HCEC 1CT (cell line): Measurements from ENCODE around the gene ZFYVE1.
A peak's percentile ranks its signal among the peaks of the same experiment; 100 is the strongest.
"Not testable (repeated sequence)": the region's sequence is repeated elsewhere in the genome, so short reads cannot be mapped to it uniquely, and the experiment has no call there.

ENCODE experiments used
- DNase-seq: peaks from one replicate; pipeline ENCODE4 v3.0.0-alpha.2; 2017

Gene ZFYVE1, protein sequence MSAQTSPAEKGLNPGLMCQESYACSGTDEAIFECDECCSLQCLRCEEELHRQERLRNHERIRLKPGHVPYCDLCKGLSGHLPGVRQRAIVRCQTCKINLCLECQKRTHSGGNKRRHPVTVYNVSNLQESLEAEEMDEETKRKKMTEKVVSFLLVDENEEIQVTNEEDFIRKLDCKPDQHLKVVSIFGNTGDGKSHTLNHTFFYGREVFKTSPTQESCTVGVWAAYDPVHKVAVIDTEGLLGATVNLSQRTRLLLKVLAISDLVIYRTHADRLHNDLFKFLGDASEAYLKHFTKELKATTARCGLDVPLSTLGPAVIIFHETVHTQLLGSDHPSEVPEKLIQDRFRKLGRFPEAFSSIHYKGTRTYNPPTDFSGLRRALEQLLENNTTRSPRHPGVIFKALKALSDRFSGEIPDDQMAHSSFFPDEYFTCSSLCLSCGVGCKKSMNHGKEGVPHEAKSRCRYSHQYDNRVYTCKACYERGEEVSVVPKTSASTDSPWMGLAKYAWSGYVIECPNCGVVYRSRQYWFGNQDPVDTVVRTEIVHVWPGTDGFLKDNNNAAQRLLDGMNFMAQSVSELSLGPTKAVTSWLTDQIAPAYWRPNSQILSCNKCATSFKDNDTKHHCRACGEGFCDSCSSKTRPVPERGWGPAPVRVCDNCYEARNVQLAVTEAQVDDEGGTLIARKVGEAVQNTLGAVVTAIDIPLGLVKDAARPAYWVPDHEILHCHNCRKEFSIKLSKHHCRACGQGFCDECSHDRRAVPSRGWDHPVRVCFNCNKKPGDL

DNA sequence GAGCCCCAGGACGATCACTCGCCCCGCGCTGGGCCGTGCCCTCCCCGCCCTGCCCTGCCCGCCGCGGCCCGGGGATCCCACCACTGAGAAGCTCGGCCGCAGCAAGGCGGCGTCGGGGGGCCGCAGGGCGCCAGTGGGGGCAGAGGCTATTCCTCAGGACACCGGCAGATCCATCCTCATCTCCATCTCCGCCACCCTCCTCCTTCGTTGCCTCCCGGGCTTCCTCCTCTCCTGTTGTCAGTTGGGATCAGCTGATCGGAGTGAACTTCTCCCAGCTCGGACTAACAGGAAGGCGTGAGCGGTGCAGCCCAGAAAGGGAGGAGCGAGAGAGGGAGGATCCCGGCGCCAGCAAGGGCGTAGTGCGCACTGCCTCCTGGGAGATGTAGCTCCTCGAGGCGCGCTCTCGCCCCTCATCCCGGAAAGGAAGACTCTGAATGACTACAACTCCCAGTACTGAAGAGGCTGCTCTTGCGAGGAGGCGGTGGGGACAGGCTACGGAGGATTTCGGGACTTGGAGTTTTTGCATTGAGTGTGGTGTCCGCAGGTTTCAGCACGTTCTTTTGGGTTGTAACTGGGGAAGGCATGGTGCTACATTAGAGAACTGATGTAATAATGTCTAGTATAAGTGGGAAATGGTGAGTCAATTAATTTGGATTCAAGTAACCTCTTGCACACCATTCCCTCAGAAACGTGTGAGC, at the start of gene ZFYVE1:
Gene ZFYVE1 (minus strand): TSS at position 262 of the 698 bp plus-strand sequence. CDS start 2,598 bp downstream, outside the sequence.
- peak; percentile 99 for DNase-seq

DNA sequence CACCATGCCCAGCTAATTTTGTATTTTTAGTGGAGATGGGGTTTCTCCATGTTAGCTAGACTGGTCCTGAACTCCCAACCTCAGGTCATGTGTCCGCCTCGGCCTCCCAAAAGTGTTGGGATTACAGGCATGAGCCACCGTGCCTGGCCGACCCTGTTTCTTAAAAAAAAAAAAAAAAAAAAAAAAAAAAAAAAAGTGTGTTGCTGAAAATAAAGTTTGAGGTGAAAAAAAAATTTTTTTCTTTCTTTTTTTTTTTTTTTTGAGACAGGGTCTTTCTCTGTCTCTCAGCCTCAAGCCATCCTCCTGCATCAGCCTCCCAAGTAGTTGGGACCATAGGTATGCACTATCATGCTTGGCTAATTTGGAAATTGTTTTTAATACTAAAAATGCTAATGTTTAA, 42.7 kb upstream of the ZFYVE1 start:
- no peak for DNase-seq

DNA sequence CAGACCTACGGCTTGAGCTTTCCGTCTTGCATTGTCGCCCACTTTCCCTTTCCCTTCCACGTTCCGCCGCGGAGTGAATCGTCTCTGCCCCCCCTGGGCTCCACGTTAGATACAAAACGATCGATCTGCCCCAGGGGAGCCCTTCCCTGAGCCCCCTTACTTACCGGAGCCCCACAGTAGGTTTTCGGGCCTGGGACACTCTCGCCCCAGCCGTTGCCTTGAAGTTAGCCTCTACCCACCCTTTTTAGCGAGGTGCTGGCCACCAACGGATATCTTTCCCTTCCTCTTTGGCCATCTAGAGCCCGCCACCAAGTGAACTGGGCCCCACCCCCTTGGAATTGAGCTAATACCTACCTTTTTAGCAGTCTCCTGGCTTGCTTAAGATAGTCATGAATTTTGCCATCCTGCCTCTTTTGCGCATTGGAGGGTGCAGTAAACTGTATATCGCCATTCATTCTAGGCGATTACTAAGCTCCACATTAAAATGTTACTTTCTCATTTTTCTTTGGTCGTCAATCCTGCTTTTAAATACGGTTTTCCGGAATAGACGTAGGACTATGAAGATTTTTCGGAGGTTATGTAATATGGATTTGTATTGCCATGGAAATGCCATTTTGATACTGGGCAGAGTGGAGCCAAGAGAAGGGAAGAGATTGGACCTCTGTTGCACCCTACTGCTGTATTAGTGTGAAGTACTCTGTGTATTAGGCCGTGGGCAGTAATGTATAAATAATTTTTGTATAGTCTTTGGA, 32.2 kb upstream of the ZFYVE1 start:
- DNase-seq: peak; percentile 15

DNA sequence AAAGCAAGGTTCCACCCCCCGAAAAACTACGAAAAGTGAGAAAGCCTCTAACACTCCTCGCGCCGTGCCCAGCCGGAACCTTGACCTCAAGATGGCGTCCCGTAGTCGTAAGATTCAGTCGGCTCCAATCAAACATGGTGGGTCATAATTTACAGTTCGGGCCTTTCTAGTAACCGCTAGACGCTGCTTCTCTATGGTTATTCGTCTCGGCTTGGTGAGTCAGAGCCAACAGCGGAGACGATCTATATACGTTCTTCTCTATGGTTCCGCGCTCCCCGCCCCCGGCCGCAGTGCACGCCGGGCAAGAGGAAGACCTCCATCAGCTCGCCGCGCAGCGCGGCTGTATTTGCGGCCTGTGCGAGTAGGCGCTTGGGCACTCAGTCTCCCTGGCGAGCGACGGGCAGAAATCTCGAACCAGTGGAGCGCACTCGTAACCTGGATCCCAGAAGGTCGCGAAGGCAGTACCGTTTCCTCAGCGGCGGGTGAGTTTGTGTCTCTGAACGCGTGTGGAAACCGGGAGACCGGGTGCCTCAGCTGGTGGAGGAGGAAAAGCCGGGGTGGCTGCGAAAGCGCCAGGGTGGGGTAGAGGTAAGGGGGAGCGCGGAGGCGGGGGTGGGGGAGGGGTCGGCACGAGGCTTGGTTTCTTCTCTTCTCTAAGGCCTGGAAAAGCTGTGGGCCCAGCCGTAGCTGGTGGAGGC, 31.5 kb upstream of the ZFYVE1 start, which contains the start of gene RBM25:
Gene RBM25 (plus strand): TSS at position 311 of the 698 bp plus-strand sequence. CDS start 13,108 bp downstream, outside the sequence.
- peak; percentile 99 for DNase-seq

DNA sequence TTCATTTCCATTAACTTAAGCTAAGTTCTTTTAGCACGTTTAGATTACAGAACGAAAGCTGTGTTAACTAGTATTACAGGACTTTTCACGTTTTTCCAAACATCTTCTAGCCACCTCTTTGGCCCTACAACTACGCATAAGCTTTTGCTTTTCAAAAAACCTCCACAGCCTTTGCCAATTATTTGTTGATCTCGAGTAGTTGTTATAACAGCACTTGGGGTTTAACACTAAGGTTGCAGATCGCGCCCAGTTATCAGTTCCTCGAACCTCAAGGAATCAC, 31.0 kb upstream of the ZFYVE1 start:
- no peak for DNase-seq

DNA sequence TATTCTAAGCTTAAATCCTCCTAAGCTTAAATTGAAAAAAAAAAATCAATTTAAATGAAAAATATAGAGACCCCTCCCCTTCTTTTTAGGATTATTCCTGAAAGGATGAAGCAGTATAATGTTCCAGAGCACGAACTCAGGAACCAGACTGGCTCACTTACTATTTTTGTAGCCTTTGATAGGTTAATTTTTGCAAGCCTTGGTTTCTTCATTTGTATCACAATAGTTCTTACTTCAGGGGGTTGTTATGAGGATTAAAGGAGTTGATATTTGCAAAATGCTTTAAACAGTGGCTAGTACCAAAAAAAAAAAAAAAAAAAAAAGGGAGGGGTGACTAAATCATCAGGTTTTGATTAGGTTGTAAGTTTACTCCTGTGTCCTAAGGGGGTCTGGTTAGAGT, 28.3 kb upstream of the ZFYVE1 start:
- no peak for DNase-seq

DNA sequence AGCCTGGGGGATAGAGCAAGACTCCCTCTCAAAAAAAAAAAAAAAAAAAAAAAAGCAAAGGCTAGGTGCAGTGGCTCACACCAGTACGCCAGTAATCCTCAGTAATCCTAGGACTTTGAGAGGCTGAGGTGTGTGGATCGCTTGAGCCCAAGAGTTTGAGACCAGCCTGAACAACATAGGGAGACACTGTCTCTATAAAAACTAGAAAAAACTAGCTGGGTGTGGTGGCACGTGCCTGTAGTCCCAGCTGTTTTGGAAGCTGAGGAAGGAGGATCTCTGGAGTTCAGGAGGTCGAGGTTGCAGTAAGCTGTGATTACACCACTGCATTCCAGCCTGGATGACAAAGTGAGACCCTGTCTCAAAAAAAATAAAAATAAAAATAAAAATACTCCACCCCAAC, 22.5 kb upstream of the ZFYVE1 start:
- DNase-seq: no peak

DNA sequence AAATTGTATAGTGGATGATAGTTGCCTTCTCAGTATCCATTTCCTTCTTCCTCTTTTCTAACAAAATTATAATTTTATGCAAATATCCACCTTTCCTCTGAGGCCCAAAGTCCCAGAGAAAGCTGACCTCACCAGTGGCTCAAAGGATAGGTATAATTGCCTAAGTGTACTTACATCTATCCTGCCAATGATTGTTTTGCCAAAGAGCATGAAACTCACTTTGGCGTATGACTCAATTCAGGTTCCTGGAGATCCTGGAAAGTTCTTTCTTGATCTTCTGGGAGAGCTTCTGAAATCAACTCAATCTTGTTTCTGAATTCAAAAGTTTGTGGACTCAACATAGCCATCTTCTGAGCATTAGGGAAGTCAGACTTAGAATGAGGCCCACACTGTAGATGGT, 20.9 kb upstream of the ZFYVE1 start:
- DNase-seq: no peak

DNA sequence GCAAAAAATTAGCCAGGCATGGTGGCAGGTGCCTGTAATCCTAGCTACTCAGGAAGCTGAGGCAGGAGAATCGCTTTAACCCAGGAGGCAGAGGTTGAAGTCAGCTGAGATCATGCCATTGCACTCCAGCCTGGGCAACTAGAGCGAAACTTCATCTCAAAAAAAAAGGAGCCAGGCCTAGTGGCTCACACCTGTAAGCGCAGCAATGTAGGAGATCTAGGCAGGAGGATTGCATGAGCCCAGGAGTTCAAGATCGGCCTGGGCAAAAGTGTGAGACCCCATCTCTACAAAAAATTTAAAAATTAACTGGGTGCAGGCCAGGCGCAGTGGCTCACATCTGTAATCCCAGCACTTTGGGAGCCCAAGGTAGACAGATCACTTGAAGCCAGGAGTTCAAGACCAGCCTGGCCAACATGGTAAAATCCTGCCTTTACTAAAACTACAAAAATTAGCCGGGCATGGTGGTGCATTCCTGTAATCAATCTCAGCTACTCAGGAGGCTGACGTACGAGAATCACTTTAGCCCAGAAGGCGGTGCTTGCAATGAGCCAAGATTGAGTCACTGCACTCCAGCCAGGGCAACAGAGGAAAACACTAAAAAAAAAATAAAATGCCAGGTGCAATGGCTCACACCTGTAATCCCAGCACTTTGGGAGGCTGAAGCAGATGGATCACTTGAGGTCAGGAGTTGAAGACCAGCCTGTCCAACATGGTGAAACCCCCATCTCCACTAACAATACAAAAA, 10.0 kb upstream of the ZFYVE1 start:
- peak; percentile 56 for DNase-seq

DNA sequence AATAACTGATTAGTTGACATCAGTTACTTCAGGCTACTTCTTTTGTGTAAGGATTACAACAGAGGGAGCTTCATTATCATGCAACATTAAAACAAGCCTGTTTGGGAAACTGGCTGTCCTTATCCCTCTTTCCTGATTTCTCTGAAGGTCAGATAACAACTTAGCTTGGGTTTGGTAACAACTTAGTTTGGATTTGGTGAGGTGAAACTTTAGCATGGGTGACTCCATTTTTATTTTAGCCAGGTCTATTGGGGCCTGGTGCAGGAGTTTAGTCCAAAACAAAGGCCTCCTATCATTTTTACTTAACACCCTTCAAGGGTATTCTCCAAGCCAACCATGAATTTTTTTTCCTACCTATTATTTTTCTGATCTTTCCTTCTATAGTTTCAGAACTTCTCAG, 1.1 kb upstream of the ZFYVE1 start:
- no peak for DNase-seq

DNA sequence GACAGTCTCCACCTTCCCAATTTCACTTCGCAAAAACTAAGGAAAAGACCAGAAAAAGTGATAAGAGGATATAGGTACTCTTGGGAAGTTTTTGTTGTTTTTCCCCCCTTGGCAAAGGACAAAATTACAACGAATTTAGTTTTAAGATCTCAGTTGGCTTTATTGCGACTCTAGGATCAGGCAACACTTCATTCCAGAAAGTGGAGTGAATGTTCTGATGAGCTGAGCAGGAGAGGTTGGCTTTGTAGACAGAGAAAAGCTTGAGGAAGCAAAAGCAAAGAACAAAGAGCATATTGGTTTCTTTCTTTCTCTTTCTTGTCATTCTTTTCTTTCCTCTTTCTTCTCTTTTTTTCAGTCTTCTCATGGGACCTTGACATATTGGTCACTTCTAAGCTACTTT, 640 bp upstream of the ZFYVE1 start:
- no peak for DNase-seq

DNA sequence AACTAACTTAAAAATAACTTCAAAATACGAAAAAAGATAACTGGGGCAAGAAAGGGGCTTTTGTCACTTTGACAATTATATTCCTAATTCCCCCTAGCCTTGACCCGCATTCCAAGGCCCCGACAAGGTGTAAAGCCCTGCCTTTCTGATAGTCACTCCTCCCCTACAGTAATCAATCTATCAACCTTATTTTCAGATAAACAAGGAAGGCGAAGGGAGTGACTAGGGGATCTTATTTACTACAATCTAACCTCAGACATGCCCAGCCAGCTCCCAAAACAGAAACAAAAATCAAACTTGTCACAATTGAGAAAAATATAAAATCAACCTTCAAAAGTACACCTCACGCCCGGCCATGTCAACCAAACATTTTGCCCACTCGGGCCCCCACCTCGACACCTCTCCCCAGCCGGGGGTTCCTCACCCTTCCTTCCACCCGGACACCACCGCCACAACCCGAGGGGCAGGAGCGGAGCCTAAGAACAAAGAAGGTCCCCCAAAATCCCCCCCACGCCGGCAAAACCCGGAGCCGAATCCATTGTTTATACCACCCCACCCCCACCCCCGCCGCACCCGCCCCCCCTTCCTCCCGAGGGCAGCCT, 562 bp downstream of the ZFYVE1 start:
- DNase-seq: no peak

DNA sequence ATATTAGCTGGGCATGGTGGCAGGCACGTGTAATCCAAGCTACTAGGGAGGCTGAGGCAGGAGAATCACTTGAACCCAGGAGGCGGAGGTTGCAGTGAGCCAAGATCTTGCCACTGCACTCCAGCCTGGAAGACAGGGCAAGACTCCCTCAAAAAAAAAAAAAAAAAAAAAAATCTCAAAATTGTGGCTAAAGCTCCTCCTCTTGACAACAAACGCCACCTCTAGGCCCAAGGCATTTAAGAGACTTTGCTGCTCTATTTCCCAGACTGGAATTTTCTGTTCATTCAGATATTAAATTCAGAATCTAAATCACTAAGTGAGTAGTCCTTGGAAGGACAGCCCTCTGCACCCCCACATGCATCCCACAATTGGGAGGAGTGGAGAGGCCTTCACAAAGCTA, 1.4 kb downstream of the ZFYVE1 start:
- peak; percentile 10 for DNase-seq

DNA sequence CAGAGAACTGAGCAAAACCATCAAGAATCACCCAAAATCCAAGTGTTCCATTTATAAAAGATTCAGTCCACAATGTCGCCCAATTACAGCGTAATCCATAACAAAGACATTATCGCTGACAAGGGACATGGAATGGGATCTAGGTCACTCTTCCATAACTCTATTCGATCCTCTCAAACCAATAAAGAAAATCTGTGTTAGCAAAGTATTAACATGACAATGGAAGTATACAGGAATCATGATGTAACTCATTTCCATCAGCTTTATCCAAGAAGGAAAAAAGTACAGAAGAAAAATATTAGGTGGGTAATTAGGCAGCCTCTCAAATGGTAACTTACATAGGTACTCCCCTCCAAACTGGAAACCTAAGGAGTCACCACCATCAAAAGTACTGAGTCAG, 4.9 kb downstream of the ZFYVE1 start:
- DNase-seq: no peak

DNA sequence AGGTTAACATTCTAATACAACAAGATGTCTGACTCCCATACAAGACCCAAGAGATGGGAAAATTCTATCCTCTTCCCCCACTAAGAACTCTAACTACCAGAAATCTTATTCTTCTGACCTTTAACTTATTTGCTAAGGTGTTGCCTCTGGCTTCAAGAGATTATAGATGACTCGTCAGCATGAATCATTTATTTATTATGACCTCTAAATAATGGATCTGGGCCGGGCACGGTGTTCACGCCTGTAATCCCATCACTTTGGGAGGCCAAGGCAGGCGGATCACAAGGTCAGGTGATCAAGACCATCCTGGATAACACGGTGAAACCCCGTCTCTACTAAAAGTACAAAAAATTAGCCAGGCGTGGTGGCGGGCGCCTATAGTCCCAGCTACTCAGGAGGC, 10.9 kb downstream of the ZFYVE1 start:
- DNase-seq: not testable (repeated sequence)

DNA sequence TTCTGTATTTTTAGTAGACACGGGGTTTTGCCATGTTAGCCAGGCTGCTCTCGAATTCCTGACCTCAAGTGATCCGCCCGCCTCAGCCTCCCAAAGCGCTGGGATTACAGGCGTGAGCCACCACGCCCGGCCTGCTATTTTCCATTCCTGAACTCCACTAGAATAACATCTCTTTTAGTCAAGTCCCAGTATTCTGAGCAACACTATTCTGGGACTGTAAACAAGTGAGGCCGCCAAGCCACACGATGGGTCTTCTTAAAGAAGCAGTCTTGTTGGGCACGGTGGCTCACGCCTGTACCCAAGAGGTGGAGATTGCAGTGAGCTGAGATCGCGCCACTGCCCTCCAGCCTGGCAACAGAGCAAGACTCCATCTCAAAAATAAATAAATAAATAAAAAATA, 11.4 kb downstream of the ZFYVE1 start:
- DNase-seq: not testable (repeated sequence)

DNA sequence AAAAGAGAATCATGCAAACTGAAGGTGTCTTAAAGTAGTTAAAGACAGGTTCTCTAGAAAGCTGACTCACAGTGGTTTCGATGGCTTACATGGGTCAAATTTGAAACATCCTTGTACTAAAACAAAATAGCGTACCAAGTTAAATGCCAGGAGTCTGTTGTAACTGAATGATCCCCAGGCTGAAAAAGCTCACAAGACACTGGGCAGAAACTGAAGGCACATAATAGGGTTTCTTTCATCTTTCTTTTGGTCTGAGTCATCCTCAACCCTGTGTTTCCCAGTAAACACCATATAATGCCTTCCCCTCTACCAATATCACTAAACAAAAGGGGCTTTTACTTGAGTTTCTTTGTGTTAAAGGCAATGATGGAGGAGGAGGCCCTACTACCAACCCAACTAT, 12.8 kb downstream of the ZFYVE1 start:
- peak; percentile 33 for DNase-seq

DNA sequence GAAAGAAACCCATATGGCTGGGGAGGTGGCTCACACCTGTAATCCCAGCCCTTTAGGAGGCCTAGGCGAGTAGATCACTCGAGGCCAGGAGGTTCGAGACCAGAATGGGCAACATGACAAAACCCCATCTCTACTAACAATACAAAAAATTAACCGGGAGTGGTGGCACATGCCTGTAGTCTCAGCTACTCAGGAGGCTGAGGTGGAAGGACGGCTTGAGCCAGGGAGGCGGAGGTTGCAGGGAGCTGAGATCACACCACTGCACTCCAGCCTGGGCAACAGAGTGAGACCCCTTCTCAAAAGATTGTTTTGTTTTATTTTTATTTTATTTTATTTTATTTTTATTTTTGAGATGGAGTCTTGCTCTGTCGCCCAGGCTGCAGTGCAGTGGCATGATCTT, 15.7 kb downstream of the ZFYVE1 start:
- not testable (repeated sequence) for DNase-seq

DNA sequence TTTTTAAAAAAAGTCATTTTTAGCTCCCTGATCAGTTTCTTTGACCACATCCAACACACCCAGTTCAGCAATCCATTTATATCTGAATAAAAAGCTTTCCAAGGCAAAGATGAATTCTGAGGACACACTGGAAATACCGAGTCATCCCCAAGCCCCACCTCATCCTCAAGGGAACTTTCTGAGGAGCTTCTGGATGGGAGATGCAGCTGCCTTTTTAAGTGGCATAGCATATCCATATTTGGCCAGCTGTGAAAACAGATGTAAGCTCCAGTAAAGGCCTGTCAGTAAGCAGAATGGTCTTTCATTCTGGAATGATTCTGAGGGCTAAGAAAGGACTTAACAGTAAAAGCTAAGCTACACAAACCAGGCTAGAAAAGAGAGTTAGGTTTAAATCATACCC, 18.4 kb downstream of the ZFYVE1 start:
- DNase-seq: peak; percentile 57

DNA sequence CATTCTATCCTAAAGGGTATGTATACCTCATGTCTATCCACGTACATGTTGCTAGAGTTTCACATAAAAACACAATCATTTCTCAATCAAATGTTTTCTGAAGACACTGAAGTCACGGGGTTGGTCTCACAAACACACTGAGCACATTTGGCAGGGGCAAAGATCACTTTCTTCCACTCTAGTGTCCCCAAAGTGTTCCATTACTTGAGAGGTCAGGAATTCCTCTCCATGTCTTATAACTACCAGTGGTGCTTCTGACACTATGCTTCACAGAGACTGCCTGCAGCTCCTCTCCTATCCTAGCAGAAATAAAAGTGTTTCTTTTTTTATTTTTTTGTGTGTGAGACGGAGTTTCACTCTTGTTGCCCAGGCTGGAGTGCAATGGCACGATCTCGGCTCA, 19.1 kb downstream of the ZFYVE1 start:
- no peak for DNase-seq

DNA sequence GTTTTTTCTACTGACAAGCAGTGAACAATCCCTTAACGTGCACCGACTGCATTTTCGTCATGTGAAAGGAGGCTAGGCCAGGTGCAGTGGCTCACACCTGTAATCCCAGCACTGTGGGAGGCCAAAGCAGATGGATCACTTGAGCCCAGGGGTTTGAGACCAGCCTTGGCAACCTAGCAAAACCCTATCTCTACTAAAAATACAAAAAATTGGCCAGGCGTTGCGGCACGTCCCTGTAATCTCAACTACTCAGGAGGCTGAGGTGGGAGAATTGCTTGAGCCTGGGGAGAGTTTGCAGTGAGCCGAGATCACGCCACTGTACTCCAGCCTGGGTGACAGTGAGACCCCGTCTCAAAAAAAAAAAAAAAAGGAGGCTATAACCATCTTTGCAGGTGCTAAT, 22.3 kb downstream of the ZFYVE1 start:
- DNase-seq: not testable (repeated sequence)
